Loucy (cell line): ENCODE results near the gene NAB1.

Source experiments
- EZH2phosphoT487 ChIP-seq: fragments of 200-600 bp; IDR thresholded peaks from 2 replicates; pipeline ENCODE4 v1.6.1; 2018; ENCODE audit warnings: antibody characterized with exemption, mild to moderate bottlenecking, moderate library complexity, borderline replicate concordance
- TF ChIP-seq, protein P1 (sequence below): fragments of 200-600 bp; sonication (generic); conservative IDR thresholded peaks from 2 replicates; pipeline ENCODE4 v1.5.1; 2014; ENCODE audit warnings: mild to moderate bottlenecking, antibody characterized with exemption, low read length

DNA sequence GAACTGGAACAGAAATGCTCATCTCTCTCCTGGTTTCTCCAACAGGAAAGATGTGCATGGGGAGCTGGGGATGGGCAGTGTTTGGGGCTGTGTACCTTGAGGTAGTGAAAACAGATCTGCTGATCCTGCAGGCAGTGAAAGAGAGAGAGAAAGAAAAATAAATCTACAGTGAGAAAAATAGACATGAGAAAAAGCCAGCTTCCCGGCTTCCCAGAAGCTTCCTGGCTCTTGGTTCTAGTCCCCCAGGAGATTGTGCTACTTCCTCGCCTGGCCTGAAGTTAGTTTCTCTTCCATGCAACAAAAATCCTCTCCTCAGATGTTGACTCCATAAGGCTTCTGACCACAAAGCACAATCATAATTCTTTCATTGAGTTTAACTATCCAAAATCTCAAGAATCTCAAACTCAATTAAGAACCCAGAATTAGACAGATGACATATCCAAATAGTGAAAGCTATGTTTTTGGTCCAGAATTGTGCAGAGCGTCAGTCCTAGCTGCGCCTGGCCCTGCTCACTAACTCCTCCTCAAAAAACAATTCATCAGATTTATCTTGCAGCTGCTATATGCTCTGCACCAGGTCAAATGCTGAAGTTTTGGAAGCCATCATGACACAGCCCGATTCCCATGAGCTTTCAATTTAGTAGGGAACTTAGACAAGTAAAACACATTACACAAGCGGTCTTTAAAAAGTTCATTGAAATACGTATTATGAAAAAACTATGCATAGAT is 20.1 kb upstream of the NAB1 start:
- TF ChIP-seq, protein P1, sequence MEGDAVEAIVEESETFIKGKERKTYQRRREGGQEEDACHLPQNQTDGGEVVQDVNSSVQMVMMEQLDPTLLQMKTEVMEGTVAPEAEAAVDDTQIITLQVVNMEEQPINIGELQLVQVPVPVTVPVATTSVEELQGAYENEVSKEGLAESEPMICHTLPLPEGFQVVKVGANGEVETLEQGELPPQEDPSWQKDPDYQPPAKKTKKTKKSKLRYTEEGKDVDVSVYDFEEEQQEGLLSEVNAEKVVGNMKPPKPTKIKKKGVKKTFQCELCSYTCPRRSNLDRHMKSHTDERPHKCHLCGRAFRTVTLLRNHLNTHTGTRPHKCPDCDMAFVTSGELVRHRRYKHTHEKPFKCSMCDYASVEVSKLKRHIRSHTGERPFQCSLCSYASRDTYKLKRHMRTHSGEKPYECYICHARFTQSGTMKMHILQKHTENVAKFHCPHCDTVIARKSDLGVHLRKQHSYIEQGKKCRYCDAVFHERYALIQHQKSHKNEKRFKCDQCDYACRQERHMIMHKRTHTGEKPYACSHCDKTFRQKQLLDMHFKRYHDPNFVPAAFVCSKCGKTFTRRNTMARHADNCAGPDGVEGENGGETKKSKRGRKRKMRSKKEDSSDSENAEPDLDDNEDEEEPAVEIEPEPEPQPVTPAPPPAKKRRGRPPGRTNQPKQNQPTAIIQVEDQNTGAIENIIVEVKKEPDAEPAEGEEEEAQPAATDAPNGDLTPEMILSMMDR, result no peak
- no peak for TF ChIP-seq EZH2phosphoT487
